Hepatocyte (in vitro differentiated cells): ENCODE results near the gene HOTAIR. TPM values are rescaled to one million over a fixed set of nuclear protein-coding genes. Genes with fewer than 3 reads are reported as not detected.

Experiments used
- DNase-seq: peaks from one replicate; pipeline ENCODE4 v3.0.0-alpha.2; 2016; ENCODE audit warnings: low spot score
- H2AFZ ChIP-seq: fragments of 200-600 bp; sonication (generic); 2 replicates; pipeline ENCODE4 v1.6.0; 2016; ENCODE audit warnings: antibody characterized with exemption, mild to moderate bottlenecking
- H3K27ac ChIP-seq: fragments of 200-600 bp; sonication (generic); 2 replicates; pipeline ENCODE4 v1.5.1; 2016; ENCODE audit warnings: mild to moderate bottlenecking
- H3K27me3 ChIP-seq: fragments of 200-600 bp; sonication (generic); 2 replicates; pipeline ENCODE4 v1.6.1; 2016
- H3K36me3 ChIP-seq: fragments of 200-600 bp; sonication (generic); replicated peaks from 2 replicates; pipeline ENCODE4 v1.5.1; 2016; ENCODE audit warnings: low read depth; ENCODE audit not compliant: insufficient read depth
- H3K4me1 ChIP-seq: fragments of 200-600 bp; sonication (generic); 2 replicates; pipeline ENCODE4 v1.5.1; 2016; ENCODE audit warnings: mild to moderate bottlenecking, moderate library complexity; ENCODE audit not compliant: insufficient read depth
- H3K4me2 ChIP-seq: fragments of 200-600 bp; sonication (generic); 2 replicates; pipeline ENCODE4 v1.6.0; 2016
- H3K4me3 ChIP-seq: fragments of 200-600 bp; sonication (generic); 2 replicates; pipeline ENCODE4 v1.5.1; 2016; ENCODE audit warnings: mild to moderate bottlenecking
- H3K79me2 ChIP-seq: fragments of 200-600 bp; sonication (generic); 2 replicates; pipeline ENCODE4 v1.6.0; 2017; ENCODE audit warnings: mild to moderate bottlenecking
- H3K9me2 ChIP-seq: fragments of 200-600 bp; sonication (generic); replicated peaks from 2 replicates; pipeline ENCODE4 v1.6.0; 2017; ENCODE audit warnings: mild to moderate bottlenecking; ENCODE audit not compliant: insufficient read depth
- H3K9me3 ChIP-seq: fragments of 200-600 bp; sonication (generic); 2 replicates; pipeline ENCODE4 v1.5.1; 2016; ENCODE audit warnings: low read depth, mild to moderate bottlenecking
- H4K20me1 ChIP-seq: fragments of 200-600 bp; sonication (generic); 2 replicates; pipeline ENCODE4 v1.6.0; 2016; ENCODE audit warnings: mild to moderate bottlenecking; ENCODE audit not compliant: insufficient read depth, poor library complexity, severe bottlenecking
- EZH2 ChIP-seq: fragments of 200-600 bp; sonication (generic); IDR thresholded peaks from 2 replicates; pipeline ENCODE4 v1.6.1; 2016; ENCODE audit warnings: antibody characterized with exemption, mild to moderate bottlenecking, borderline replicate concordance
- EZH2phosphoT487 ChIP-seq: fragments of 200-600 bp; sonication (generic); IDR thresholded peaks from one replicate; pipeline ENCODE4 v1.6.1; 2018; ENCODE audit warnings: antibody characterized with exemption, mild to moderate bottlenecking, low read depth, moderate library complexity; ENCODE audit not compliant: unreplicated experiment, severe bottlenecking
- WGBS: methylation state at CpG from one replicate; pipeline ENCODE4 v1.1.6; 2016; ENCODE audit warnings: low lambda C conversion rate; ENCODE audit errors: missing lambda C conversion rate; 5-methylcytosine and 5-hydroxymethylcytosine counted together
- polyA plus RNA-seq: library from polyadenylated mRNA; unstranded; fragments of >200 nt; fragmentation: Nextera tagmentation; extraction: Ambion mirVana; gene quantifications from 2 replicates; pipeline ENCODE4 v1.2.1, GENCODE V29; 2016
- total RNA-seq: library from RNA; depleted of rRNA; stranded (reverse); fragments of >200 nt; gene quantifications from 2 replicates; pipeline ENCODE4 v1.2.3, GENCODE V29; 2014
- TF ChIP-seq, protein P1 (sequence below): fragments of 200-600 bp; sonication (generic); IDR thresholded peaks from 2 replicates; pipeline ENCODE4 v1.5.1; 2016; ENCODE audit warnings: antibody characterized with exemption, mild to moderate bottlenecking; ENCODE audit not compliant: poor library complexity

HOTAIR gene
- total and polyA plus RNA-seq, 2 experiments from 2014 or later: 0.82 to 0.90 TPM

DNA sequence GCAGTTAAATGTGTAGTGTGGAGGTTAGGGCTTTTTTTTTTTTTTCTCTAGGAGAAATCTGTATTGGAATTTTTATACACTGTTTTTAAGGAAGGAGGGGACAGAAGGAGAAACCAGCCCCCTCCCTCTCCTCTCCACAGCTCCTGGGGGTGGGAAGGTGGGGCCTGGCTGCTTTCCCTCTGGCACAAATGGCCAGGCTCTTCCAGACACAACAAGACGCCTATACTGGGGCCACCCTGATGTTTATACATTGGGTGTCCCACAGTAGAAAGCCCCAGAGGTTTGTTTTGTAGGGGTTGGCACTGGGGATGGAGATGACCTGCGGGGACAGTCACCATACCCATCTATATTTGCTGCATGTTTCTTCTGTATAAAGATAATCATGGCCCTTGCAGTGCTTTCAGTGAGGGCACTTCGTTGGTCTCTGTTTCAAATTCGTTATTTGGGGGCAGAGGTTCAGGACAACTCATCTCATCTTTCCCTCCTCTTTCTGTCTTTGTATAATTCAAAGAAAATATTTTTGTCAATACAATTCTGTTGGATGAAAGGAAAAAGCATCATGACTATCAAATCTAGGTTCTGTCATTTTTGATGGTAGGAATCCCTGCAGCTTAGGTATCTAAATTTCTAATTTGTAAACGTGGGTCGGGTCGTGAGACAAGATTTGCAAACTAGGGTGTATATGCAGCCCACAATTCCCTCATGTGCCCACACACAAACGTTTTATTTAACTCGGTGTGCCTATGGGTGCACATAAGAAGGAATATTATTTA is 2.3 kb upstream of the HOTAIR start:
- 28% methylated on average over 9 of the region's 9 CpGs for WGBS
- Histone ChIP-seq H3K36me3 (no peaks in the 10 kb centered on the region), H3K4me3 (no peak overlapping the region), H3K4me1 (peaks cover 37% of the 10 kb centered on the region), H3K9me3 (no peaks in the 10 kb centered on the region), H3K9me2 (no peaks in the 10 kb centered on the region), H4K20me1 (no peaks in the 10 kb centered on the region), H2AFZ (no peak overlapping the region), H3K79me2 (no peaks in the 10 kb centered on the region), H3K27ac (peak overlapping the region; percentile 95), H3K4me2 (peak overlapping the region; percentile 72), H3K27me3 (peaks cover 90% of the 10 kb centered on the region)
- TF ChIP-seq EZH2phosphoT487: no peak
- no peak for TF ChIP-seq EZH2
- TF ChIP-seq, protein P1, sequence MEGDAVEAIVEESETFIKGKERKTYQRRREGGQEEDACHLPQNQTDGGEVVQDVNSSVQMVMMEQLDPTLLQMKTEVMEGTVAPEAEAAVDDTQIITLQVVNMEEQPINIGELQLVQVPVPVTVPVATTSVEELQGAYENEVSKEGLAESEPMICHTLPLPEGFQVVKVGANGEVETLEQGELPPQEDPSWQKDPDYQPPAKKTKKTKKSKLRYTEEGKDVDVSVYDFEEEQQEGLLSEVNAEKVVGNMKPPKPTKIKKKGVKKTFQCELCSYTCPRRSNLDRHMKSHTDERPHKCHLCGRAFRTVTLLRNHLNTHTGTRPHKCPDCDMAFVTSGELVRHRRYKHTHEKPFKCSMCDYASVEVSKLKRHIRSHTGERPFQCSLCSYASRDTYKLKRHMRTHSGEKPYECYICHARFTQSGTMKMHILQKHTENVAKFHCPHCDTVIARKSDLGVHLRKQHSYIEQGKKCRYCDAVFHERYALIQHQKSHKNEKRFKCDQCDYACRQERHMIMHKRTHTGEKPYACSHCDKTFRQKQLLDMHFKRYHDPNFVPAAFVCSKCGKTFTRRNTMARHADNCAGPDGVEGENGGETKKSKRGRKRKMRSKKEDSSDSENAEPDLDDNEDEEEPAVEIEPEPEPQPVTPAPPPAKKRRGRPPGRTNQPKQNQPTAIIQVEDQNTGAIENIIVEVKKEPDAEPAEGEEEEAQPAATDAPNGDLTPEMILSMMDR: no peak
- DNase-seq: no peak

DNA sequence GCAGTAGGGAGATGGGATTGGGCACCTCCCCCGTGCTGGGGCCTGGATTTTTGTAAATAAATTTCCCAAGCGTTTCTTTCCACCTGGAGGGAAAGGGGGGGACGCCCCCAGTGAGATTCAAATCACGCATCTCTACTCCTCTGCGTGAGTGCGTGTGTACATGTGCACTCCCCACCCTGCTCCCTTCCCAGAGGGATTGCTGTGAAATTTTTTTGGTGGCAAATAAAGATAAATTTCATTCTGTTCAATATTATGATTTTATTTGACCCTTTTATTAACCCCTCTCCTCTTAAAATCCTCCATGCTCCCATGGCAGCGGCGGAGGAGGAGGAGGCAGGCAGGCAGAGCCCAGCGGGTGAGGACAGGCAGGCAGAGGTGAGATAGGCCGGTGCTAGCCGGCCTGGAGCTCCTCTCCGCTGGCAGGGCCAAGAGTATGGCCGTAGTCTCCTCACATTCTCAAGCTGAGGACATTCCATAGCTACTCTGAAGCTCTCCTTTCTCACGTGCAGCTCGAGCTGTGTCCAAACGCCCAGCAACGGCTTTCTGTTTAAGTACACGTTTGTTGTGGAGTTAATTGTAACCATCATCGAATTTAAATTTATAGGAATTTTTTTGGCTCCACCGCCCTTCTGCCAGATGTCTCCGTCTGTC is 1.5 kb upstream of the HOTAIR start:
- Histone ChIP-seq H3K4me3 (no peak overlapping the region), H3K27ac (peak overlapping the region; percentile 95), H3K27me3 (peaks cover 90% of the 10 kb centered on the region), H3K36me3 (no peaks in the 10 kb centered on the region), H3K79me2 (no peaks in the 10 kb centered on the region), H2AFZ (no peak overlapping the region), H4K20me1 (no peaks in the 10 kb centered on the region), H3K4me2 (peak overlapping the region; percentile 50), H3K9me2 (no peaks in the 10 kb centered on the region), H3K9me3 (no peaks in the 10 kb centered on the region), H3K4me1 (peaks cover 37% of the 10 kb centered on the region)
- TF ChIP-seq EZH2phosphoT487: no peak
- no peak for TF ChIP-seq EZH2
- TF ChIP-seq, protein P1: no peak
- no peak for DNase-seq
- WGBS: 14% methylated on average over 21 of the region's 21 CpGs

DNA sequence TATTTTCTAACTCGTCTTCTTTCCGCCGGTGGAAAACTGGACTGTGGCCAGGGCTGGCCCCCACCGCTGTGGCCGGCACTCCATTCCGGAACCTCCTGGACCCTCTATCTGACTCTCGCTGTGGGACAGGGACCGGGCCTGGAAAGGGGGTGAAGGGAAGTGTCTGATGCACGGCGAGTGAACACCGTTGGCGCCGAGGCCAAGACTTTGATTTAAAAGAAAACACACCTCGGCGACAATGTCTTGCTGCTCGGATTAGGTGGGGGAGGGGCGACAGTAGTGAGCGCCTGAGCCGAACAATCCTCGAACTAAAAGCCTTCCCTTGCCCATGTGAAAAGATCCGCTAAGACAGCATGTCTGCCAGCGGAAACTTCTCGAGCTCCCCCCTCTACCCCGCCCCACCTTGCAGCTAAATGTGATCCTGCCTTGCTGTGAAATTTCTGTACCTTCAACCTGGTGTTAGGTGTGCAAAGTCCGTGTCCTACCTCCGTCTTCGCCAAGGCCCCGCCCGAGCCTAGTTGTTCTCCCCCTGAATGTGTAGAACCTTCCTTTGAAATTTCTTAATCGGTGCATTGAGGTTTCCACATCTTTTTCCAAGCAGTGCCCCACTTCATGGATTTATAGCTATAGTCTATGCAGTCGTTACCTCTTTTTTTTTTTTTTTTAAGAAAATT is 862 bp upstream of the HOTAIR start:
- no peak for DNase-seq
- Histone ChIP-seq H3K27ac (peak overlapping the region; percentile 95), H3K36me3 (no peaks in the 10 kb centered on the region), H4K20me1 (no peaks in the 10 kb centered on the region), H3K4me3 (no peak overlapping the region), H3K9me3 (no peaks in the 10 kb centered on the region), H3K4me2 (peak overlapping the region; percentile 88), H2AFZ (no peak overlapping the region), H3K4me1 (peaks cover 37% of the 10 kb centered on the region), H3K79me2 (no peaks in the 10 kb centered on the region), H3K9me2 (no peaks in the 10 kb centered on the region), H3K27me3 (peaks cover 90% of the 10 kb centered on the region)
- WGBS: 14% methylated on average over 26 of the region's 31 CpGs
- TF ChIP-seq EZH2phosphoT487 (peak; percentile 32), EZH2 (no peak)
- TF ChIP-seq, protein P1: no peak
